Glutamatergic neuron (in vitro differentiated cells): ENCODE data around the gene MAL. TPM values are rescaled to one million over a fixed set of nuclear protein-coding genes. Genes with fewer than 3 reads are reported as not detected.

Experiments used
- DNase-seq: peaks from one replicate; pipeline ENCODE4 v3.0.0; 2022
- H3K27ac Mint-ChIP-seq: one replicate; pipeline ENCODE4 v1.8.0; 2020; ENCODE audit warnings: mild to moderate bottlenecking, mixed read lengths, inconsistent platforms; ENCODE audit not compliant: unreplicated experiment
- H3K27me3 Mint-ChIP-seq: one replicate; pipeline ENCODE4 v1.8.0; 2020; ENCODE audit warnings: mild to moderate bottlenecking, moderate library complexity, mixed read lengths, inconsistent platforms; ENCODE audit not compliant: unreplicated experiment
- H3K36me3 Mint-ChIP-seq: one replicate; pipeline ENCODE4 v1.8.0; 2020; ENCODE audit warnings: mild to moderate bottlenecking, mixed read lengths, inconsistent platforms; ENCODE audit not compliant: unreplicated experiment
- H3K4me1 Mint-ChIP-seq: one replicate; pipeline ENCODE4 v1.8.0; 2020; ENCODE audit warnings: mild to moderate bottlenecking, low read depth, mixed read lengths, inconsistent platforms; ENCODE audit not compliant: unreplicated experiment
- H3K4me3 Mint-ChIP-seq: one replicate; pipeline ENCODE4 v1.8.0; 2020; ENCODE audit warnings: mild to moderate bottlenecking, mixed read lengths, inconsistent platforms; ENCODE audit not compliant: unreplicated experiment
- H3K9me3 Mint-ChIP-seq: one replicate; pipeline ENCODE4 v1.8.0; 2020; ENCODE audit warnings: mild to moderate bottlenecking, moderate library complexity, mixed read lengths, inconsistent platforms; ENCODE audit not compliant: unreplicated experiment
- total RNA-seq: library from RNA; stranded (reverse); fragmentation: NEBNext Ultra II Directional; extraction: Animal tissue kit (Norgen Biotek cat#: 25700); gene quantifications from one replicate; pipeline ENCODE4 v1.2.1, GENCODE V29; 2021; ENCODE audit not compliant: unreplicated experiment
- TF ChIP-seq, protein P1 (sequence below): fragments of 200-600 bp; sonication (generic); IDR thresholded peaks from one replicate; pipeline ENCODE4 v1.5.0; 2021; ENCODE audit not compliant: partially characterized antibody, unreplicated experiment

MAL gene
- total RNA-seq, 1 donor from 2014 or later, result 9.0 TPM

DNA sequence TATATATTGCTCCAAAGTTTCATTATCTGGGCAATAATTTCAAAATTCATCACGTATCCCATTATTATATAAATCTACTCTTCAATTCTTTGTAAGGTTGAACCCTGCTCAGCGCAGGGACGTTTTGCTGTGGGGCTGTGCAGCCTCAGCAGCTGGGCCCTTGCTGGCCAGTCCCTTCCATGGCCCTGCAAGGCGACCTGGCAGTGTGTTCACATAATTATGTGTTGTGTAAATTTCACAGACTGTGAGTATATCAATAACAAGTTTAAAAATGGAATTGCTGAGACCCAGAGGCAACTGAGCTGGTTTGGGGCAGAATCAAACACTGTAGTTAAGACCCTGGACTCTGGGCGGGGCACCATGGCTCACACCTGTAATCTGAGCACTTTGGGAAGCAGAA lies 16.1 kb upstream of the MAL start:
- Mint-ChIP-seq H3K27ac (no peak overlapping the region), H3K36me3 (no peaks in the 10 kb centered on the region), H3K4me3 (no peak overlapping the region), H3K27me3 (peaks cover 9% of the 10 kb centered on the region), H3K9me3 (peaks cover 2% of the 10 kb centered on the region), H3K4me1 (peaks cover 12% of the 10 kb centered on the region)
- TF ChIP-seq, protein P1, sequence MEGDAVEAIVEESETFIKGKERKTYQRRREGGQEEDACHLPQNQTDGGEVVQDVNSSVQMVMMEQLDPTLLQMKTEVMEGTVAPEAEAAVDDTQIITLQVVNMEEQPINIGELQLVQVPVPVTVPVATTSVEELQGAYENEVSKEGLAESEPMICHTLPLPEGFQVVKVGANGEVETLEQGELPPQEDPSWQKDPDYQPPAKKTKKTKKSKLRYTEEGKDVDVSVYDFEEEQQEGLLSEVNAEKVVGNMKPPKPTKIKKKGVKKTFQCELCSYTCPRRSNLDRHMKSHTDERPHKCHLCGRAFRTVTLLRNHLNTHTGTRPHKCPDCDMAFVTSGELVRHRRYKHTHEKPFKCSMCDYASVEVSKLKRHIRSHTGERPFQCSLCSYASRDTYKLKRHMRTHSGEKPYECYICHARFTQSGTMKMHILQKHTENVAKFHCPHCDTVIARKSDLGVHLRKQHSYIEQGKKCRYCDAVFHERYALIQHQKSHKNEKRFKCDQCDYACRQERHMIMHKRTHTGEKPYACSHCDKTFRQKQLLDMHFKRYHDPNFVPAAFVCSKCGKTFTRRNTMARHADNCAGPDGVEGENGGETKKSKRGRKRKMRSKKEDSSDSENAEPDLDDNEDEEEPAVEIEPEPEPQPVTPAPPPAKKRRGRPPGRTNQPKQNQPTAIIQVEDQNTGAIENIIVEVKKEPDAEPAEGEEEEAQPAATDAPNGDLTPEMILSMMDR, result no peak
- DNase-seq, result no peak

DNA sequence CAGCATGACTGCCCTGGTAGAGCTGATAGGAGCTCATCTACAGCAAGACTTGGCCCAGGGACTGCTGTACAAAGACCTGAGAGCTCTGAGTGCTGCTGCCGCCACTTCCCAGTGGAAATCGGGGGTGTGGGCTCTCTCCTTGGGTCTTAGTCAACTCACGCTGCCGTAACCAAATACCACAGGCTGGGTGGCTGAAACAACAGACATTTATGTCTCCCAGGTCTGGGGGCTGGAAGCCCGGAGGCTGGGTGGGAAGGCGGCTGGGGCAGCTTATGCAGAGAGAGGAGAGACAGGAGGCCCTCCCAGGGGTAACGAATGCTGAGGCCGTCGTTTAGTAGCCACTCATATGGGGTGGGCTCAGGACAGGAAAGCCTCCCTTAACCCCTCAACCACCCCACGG lies 15.4 kb upstream of the MAL start:
- TF ChIP-seq, protein P1, result no peak
- Mint-ChIP-seq H3K27me3 (peaks cover 6% of the 10 kb centered on the region), H3K36me3 (no peaks in the 10 kb centered on the region), H3K27ac (no peak overlapping the region), H3K9me3 (peaks cover 2% of the 10 kb centered on the region), H3K4me3 (no peak overlapping the region), H3K4me1 (peaks cover 9% of the 10 kb centered on the region)
- peak; percentile 17 for DNase-seq

DNA sequence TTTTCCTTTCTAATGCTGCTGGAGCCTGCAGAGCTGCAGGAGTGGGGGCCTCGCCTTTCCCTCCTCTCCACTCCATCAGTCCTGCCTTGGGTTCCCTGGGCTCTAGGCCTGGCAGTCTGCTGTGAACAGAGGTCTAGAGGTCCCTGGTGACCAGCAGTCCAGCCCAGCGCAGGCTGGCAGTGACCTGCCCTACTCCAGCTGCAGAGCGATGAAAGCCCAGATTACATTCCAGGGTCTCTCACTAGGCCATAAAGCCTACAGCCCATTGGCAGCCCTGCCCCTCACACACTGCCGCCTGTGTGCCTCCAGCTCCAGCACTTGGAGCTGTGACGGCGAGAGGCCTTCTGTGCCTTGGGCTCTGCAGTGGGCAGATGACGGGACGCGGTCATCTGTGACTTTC lies 14.8 kb upstream of the MAL start:
- Mint-ChIP-seq H3K4me3 (no peak overlapping the region), H3K27me3 (peaks cover 6% of the 10 kb centered on the region), H3K9me3 (no peaks in the 10 kb centered on the region), H3K4me1 (peaks cover 4% of the 10 kb centered on the region), H3K36me3 (peaks cover 4% of the 10 kb centered on the region), H3K27ac (no peak overlapping the region)
- TF ChIP-seq, protein P1, result no peak
- DNase-seq, result no peak

DNA sequence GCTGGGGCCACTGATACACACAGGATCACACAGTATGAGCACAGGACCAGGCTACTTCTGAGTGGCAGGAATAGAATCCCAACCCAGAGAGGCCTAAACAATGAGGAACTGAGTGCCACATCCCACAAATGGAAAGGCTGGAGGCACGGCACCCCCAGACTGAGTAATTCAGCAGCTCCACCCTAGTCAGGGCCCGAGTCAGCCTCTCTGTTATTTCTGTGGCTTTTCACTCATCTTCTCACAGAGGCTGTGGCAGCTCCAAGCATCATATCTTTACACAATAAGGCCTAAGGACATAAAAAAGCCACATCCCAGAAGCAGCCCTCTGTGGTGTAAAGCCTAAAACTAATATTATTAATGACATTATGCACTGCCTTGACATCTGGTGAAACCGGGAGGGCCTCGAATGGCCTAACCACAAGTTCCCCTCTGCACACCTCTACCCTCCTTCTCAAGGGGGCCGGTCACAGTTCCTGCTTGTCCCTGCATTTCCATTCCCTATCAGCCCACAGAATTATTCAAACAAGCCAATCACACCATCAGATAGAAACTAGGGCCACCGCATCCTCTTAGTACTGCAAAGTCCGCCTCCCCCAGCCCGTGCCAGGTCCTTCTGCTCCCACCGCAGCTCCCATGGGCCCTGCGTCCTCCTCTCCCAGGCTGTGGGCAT lies 12.5 kb upstream of the MAL start:
- Mint-ChIP-seq H3K4me3 (no peak overlapping the region), H3K27ac (no peak overlapping the region), H3K27me3 (peaks cover 11% of the 10 kb centered on the region), H3K4me1 (peaks cover 4% of the 10 kb centered on the region), H3K9me3 (no peaks in the 10 kb centered on the region), H3K36me3 (peaks cover 4% of the 10 kb centered on the region)
- no peak for DNase-seq
- TF ChIP-seq, protein P1, result no peak

DNA sequence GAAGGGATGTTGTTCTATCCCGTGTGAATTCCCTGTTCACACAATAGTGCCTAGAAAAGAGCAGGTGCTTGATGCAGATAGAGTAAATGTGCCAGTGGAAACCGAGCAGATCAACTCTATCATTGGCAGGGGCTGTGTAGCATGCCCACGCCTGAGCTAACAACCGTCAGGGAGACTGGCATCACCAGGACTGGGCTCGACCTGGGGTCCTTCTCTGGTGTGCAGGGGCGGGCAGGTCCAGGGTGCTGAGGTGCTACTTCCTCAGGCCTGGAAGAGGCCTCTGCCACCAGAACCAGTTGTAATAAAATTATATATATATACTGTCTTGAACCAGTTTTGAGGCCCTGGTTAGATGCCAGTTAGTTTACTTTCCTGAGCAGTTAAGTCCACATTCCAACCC lies 11.8 kb upstream of the MAL start:
- DNase-seq, result no peak
- H3K27me3 Mint-ChIP-seq, result peaks cover 8% of the 10 kb centered on the region
- H3K4me3 Mint-ChIP-seq, result no peak overlapping the region
- H3K27ac Mint-ChIP-seq, result no peak overlapping the region
- H3K9me3 Mint-ChIP-seq, result peaks cover 2% of the 10 kb centered on the region
- TF ChIP-seq, protein P1, result no peak
- H3K36me3 Mint-ChIP-seq, result peaks cover 4% of the 10 kb centered on the region
- H3K4me1 Mint-ChIP-seq, result peaks cover 1% of the 10 kb centered on the region
